HepG2 (cell line): ENCODE data around the gene OVCA2. TPM values are rescaled to one million over a fixed set of nuclear protein-coding genes. Genes with fewer than 3 reads are reported as not detected.

ENCODE experiments used
- BRCA1 ChIP-seq: sonication (generic); formaldehyde crosslinking; IDR thresholded peaks from 2 replicates; pipeline ENCODE4 v1.4.0; 2020; ENCODE audit warnings: missing genetic modification reagents
- FLYWCH1 ChIP-seq: sonication (generic); formaldehyde crosslinking; IDR thresholded peaks from 2 replicates; pipeline ENCODE4 v1.8.1; 2023; ENCODE audit warnings: mild to moderate bottlenecking, missing genetic modification reagents
- FOSL1 ChIP-seq: sonication (generic); formaldehyde crosslinking; IDR thresholded peaks from 2 replicates; pipeline ENCODE4 v1.9.0; 2021; ENCODE audit warnings: missing genetic modification reagents, borderline replicate concordance
- HNRNPUL1 ChIP-seq: fragments of 200-400 bp; formaldehyde crosslinking; IDR thresholded peaks from 2 replicates; pipeline ENCODE4 v1.6.1; 2017; ENCODE audit warnings: low read depth, mild to moderate bottlenecking, low read length, moderate library complexity
- KLF13 ChIP-seq: sonication (generic); formaldehyde crosslinking; IDR thresholded peaks from 2 replicates; pipeline ENCODE4 v1.4.0; 2020; ENCODE audit warnings: mild to moderate bottlenecking, missing genetic modification reagents
- MAZ ChIP-seq, 2 experiments: sonication (generic) in 1 of 2; formaldehyde crosslinking in 1 of 2; IDR thresholded peaks; 2 replicates each; pipeline versions ENCODE4 v1.5.0 to v1.6.1; 2012 to 2020; ENCODE audit warnings: low read depth in 2 of 2, mild to moderate bottlenecking in 2 of 2, borderline replicate concordance in 1 of 2, improper control_type of control experiment in 1 of 2, low read length in 1 of 2, missing genetic modification reagents in 1 of 2, moderate library complexity in 1 of 2
- NCOA1 ChIP-seq: sonication (generic); formaldehyde crosslinking; IDR thresholded peaks from 2 replicates; pipeline ENCODE4 v1.9.0; 2021; ENCODE audit warnings: missing genetic modification reagents
- NFRKB ChIP-seq: fragments of 450-650 bp; IDR thresholded peaks from 2 replicates; pipeline ENCODE4 v1.6.1; 2017
- NKX3-1 ChIP-seq: sonication (generic); formaldehyde crosslinking; IDR thresholded peaks from 2 replicates; pipeline ENCODE4 v1.5.0; 2020; ENCODE audit warnings: missing genetic modification reagents
- NR2F1 ChIP-seq, 2 experiments: fragments of 450-650 bp in 1 of 2; formaldehyde crosslinking in 1 of 2; IDR thresholded peaks; 2 replicates each; pipeline versions ENCODE4 v1.5.0 to v1.6.1; 2016 to 2020; ENCODE audit warnings: mild to moderate bottlenecking in 1 of 2, missing compliant biosample characterization in 1 of 2, missing genetic modification reagents in 1 of 2, moderate library complexity in 1 of 2
- PATZ1 ChIP-seq: sonication (generic); formaldehyde crosslinking; IDR thresholded peaks from 2 replicates; pipeline ENCODE4 v1.4.0; 2020; ENCODE audit warnings: missing genetic modification reagents
- RCOR2 ChIP-seq: IDR thresholded peaks from 2 replicates; pipeline ENCODE4 v1.6.1; 2016; ENCODE audit warnings: missing biosample characterization, missing genetic modification reagents
- TBP ChIP-seq: sonication (generic); formaldehyde crosslinking; IDR thresholded peaks from 2 replicates; pipeline ENCODE4 v1.5.0; 2020; ENCODE audit warnings: missing genetic modification reagents
- TFAP4 ChIP-seq: sonication (generic); IDR thresholded peaks from 2 replicates; pipeline ENCODE4 v1.6.1; 2016; ENCODE audit warnings: low read depth, borderline replicate concordance
- ZFP41 ChIP-seq: sonication (generic); formaldehyde crosslinking; IDR thresholded peaks from 2 replicates; pipeline ENCODE4 v1.4.0; 2020; ENCODE audit warnings: mild to moderate bottlenecking, missing genetic modification reagents, borderline replicate concordance
- ZFY ChIP-seq: sonication (generic); formaldehyde crosslinking; IDR thresholded peaks from 2 replicates; pipeline ENCODE4 v1.4.0; 2020; ENCODE audit warnings: missing genetic modification reagents
- ZGPAT ChIP-seq: IDR thresholded peaks from 2 replicates; pipeline ENCODE4 v1.6.1; 2016; ENCODE audit warnings: mild to moderate bottlenecking
- ZNF263 ChIP-seq: sonication (generic); formaldehyde crosslinking; IDR thresholded peaks from 2 replicates; pipeline ENCODE4 v1.4.0; 2020; ENCODE audit warnings: missing genetic modification reagents
- ZNF512B ChIP-seq: sonication (generic); formaldehyde crosslinking; IDR thresholded peaks from 2 replicates; pipeline ENCODE4 v1.5.1; 2020; ENCODE audit warnings: missing genetic modification reagents, mild to moderate bottlenecking, borderline replicate concordance
- ZNF580 ChIP-seq: IDR thresholded peaks from 2 replicates; pipeline ENCODE4 v1.6.1; 2016; ENCODE audit warnings: low read depth, borderline replicate concordance
- ZNF605 ChIP-seq: sonication (generic); formaldehyde crosslinking; IDR thresholded peaks from 2 replicates; pipeline ENCODE4 v1.8.0; 2022; ENCODE audit warnings: mild to moderate bottlenecking, missing genetic modification reagents
- polyA plus RNA-seq, 8 experiments: library from polyadenylated mRNA; depleted of rRNA in 3 of 8; stranded (reverse) in 7 of 8; unstranded in 1 of 8; fragments of >200 nt; fragmentation: Illumina TruSeq in 4 of 8; extraction: Trizol in 4 of 8; gene quantifications; 2 replicates each; pipeline versions ENCODE4 v1.2.1 to v1.2.3, GENCODE V29; 2011 to 2016; ENCODE audit warnings: low read depth in 4 of 8, missing spikeins in 1 of 8, mixed read lengths in 1 of 8; ENCODE audit not compliant: insufficient read depth in 1 of 8
- total RNA-seq, 5 experiments: library from RNA; depleted of rRNA; stranded (reverse); fragments of >200 nt; fragmentation: Illumina TruSeq; extraction: Trizol; gene quantifications; 2 replicates each; pipeline ENCODE4 v1.2.3, GENCODE V29; 2016; ENCODE audit warnings: low read depth in 1 of 5

OVCA2 gene
- total and polyA plus RNA-seq, 2 of the 13 experiments (the other 11 are each of a cell fraction or from before 2014, with no cell fraction given), result 23.7 to 28.2 TPM

- TF ChIP-seq ZNF512B (no peak), HNRNPUL1 (no peak), ZFY (CRISPR knock-in tag) (peak; percentile 12; the same call in 1 of the 2 replicates), FOSL1 (CRISPR knock-in tag) (no peak), RCOR2 (CRISPR knock-in tag) (no peak), ZFP41 (CRISPR knock-in tag) (no peak), ZNF580 (CRISPR knock-in tag) (no peak), ZGPAT (no peak), NR2F1 (CRISPR knock-in tag; IDR thresholded peaks at IDR 0.05) (no peak), NKX3-1 (CRISPR knock-in tag) (0 out of 2 replicates have a peak, but pooled peaks have one; percentile 27), TFAP4 (no peak), MAZ (IDR thresholded peaks at IDR 0.05; ENCODE audit: borderline replicate concordance, low read depth, low read length) (no peak), MAZ (CRISPR knock-in tag; IDR thresholded peaks at IDR 0.05; ENCODE audit: low read depth) (0 out of 2 replicates have a peak, but pooled peaks have one; percentile 26), PATZ1 (CRISPR knock-in tag) (peak; percentile 34; the same call in 1 of the 2 replicates), NFRKB (no peak), FLYWCH1 (CRISPR knock-in tag) (no peak), NCOA1 (CRISPR knock-in tag) (no peak), ZNF263 (CRISPR knock-in tag) (no peak), ZNF605 (CRISPR knock-in tag) (no peak), BRCA1 (CRISPR knock-in tag) (no peak), KLF13 (CRISPR knock-in tag) (no peak), TBP (no peak)
These were observed 7.8 kb downstream of the OVCA2 start (continued) for GRCh38 chr17:2049333-2050299.
